ENCODE data around the gene AK5.
"Not testable (repeated sequence)": the region's sequence is repeated elsewhere in the genome, so short reads cannot be mapped to it uniquely, and the experiment has no call there.

AK5 gene

DNA sequence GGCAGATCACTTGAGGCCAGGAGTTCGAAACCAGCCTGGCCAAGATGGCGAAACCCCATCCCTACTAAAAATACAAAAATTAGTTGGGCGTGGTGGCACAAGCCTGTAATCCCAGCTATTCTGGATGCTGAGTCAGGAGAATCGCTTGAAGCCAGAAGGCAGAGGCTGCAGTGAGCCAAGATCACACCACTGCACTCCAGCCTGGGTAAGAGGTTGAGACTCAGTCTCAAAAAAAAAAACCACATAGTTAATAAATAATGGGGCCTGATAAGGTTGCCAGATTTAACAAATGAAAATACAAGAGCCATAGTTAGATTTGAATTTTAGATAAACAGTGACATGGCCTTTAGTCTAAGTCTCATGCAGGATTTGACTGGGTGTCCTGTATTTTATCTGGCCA lies 225.0 kb downstream of the AK5 start:
- DNase-seq (ENCODE audit: low read depth in 2 of 2) = no peak

GRCh38 chr1:77509051-77509492 lies 227.3 kb downstream of the AK5 start:
- no peak for DNase-seq (ENCODE audit: low read depth in 2 of 2)

DNA sequence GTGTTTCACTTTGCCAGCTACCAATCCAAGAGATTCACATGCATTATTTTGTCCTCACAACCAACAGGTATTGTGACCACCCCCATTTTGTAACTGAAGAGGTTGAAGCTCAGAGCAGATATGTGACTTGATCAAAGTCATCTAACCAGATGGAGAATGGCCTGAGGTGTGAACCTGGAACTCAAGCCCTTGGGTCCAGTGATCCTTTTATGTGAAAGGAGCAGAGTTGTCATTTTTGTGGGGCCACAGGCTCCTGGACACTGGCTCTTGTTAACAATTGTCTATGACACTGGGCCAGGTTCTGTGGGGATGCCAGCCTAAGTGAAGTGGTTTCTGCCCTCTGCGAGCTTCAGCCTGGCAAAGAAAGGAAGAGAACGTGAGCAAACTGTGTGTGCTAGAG lies 228.1 kb downstream of the AK5 start:
- no peak for DNase-seq (ENCODE audit: low read depth in 2 of 2)

DNA sequence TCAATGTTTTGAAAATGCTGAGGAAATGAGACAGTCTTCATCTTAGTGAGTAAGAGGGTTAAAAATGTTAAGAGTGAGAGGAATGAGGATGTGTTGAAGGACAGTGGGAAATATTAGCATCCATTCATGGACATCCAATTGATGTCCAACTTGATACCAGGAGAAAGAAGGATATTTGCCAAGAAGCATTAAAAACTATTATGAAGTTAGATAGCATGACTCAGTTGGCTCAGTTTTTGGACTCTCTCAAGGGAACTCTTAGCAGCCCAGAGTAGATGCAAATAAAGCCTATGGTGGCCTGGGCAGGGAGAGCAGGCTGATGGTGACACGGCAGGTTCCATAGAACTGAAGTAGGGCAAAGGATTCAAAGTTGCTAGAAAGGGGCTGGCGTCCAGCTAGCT lies 229.6 kb downstream of the AK5 start:
- DNase-seq (ENCODE audit: low read depth in 2 of 2) = no peak

GRCh38 chr1:77512650-77513049 lies 230.8 kb downstream of the AK5 start:
- not testable (repeated sequence) for DNase-seq (ENCODE audit: low read depth in 2 of 2)

GRCh38 chr1:77513839-77514763 lies 232.3 kb downstream of the AK5 start:
- no peak for DNase-seq (ENCODE audit: low read depth in 2 of 2)

GRCh38 chr1:77514921-77515776 lies 233.3 kb downstream of the AK5 start:
- no peak for DNase-seq (ENCODE audit: low read depth in 2 of 2)

GRCh38 chr1:77516106-77516505 lies 234.3 kb downstream of the AK5 start:
- no peak for DNase-seq (ENCODE audit: low read depth in 2 of 2)

DNA sequence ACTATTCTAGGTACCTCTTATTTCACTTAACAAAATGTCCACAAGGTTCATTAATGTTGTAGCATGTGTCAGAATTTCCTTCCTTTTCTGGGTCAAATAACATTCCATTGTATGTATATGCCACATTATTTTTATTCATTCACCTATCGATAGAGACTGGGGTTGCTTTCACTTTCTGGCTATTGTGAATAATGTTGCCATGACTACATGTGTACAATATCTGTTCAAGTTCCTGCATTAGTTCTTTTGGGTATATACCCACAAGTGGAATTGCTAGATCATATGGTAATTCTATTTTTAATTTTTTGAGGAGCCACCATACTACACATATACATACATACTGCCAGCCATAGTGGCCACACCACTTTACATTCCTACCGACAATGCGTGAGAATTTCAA lies 242.2 kb downstream of the AK5 start:
- no peak for DNase-seq (ENCODE audit: low read depth in 2 of 2)

GRCh38 chr1:77531149-77531548 lies 249.3 kb downstream of the AK5 start:
- not testable (repeated sequence) for DNase-seq (ENCODE audit: low read depth in 2 of 2)

GRCh38 chr1:77531596-77532280 lies 249.9 kb downstream of the AK5 start:
- DNase-seq (ENCODE audit: low read depth in 2 of 2) = not testable (repeated sequence)

DNA sequence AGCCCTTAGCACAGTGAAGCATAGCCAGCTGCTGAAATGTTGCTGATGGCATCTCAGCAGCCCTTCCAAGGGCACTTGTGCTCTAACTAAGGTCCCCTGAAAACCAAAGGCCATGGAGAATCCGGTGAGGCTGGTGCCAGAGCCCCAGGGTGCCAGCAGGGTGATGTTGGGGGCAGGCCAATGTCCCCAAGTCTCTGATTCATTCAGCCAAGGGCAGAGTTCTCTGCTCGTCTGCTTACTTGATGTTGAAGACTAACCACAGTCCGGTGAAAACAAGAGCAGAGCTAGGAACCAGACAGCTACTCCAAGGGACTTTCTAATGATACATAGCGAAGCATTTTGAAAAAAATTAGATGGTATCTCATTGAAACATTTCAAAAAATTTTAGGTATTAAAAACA lies 250.8 kb downstream of the AK5 start:
- DNase-seq (ENCODE audit: low read depth in 2 of 2) = no peak

DNA sequence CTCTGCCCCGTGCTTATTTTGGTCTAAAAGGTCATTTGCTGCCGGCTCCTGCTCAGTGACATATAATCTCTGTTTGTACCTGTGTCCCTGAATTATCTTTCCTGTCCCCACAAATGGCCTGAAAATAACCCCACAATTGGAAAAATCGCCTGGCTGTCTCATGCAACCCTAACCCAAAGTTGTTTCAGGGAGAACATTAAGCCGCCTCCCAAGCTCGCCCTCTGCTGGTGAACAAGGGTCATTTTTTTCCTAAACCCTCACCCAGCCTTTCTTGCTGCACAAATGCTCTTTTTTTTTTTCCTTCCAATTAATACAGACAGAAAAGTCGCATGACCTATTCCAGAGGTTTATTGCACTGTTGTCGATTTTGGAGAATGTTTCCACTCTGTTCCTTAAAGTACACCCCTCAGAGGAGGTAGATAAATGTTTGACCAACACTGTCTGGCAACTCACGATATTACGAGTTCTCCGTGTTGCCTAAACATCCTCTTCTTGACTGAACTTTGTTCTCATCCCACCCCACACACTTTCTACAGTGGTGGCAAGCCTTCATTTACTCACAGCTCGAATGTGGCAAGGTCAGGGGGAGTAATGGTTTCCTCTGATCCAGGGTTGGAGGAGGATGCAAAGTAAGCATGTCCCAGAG lies 252.0 kb downstream of the AK5 start:
- DNase-seq (ENCODE audit: low read depth in 2 of 2) = peak; percentile 21 to 34

DNA sequence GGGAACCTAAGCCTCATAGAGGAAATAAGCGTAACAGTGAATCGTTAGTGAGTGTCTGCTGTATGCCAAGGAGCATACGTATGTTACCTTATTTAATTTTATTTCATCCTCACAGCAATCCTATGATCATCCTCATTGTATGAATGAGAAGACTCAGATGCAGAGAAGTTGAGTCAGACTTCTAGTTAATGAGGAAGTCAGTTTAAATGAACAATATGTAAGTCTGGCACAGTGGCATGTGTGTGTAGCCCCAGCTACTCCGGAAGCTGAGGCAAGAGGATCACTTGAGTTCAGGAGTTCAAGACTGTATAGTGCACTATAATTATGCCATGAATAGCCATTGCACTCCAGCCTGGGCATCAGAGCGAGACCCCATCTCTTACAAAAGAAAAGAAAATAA lies 252.6 kb downstream of the AK5 start:
- DNase-seq (ENCODE audit: low read depth in 2 of 2) = no peak

- no peak for DNase-seq (ENCODE audit: low read depth in 2 of 2)
These were observed 255.0 kb downstream of the AK5 start for GRCh38 chr1:77536813-77537212.

DNA sequence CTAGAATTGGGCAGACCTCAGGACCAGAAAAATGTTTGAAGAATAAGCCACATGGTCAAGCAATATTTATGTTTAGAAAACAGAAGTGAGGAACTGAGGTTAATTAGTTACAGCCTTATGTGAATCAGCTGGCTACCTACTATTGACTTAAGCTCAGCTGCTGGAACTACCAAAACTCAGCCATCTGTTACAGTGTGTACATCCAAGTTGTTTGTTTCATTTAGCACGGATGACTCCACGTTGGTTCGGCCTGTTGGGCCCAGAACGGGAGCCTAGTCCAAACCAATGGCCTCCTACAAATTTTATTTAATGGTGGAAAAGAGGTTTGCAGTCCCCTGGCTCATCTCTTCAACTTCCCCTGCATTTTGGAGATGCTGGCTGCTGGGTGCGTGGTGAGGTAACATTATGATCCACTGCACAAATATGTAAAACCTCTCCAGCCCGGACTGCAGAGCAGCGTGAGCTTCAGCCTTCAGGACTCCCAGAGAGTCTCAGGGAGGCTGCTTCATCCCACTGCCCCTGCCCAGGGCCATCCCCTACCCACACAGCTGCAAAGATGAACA lies 257.2 kb downstream of the AK5 start:
- no peak for DNase-seq (ENCODE audit: low read depth in 2 of 2)

GRCh38 chr1:77539519-77540142 lies 257.8 kb downstream of the AK5 start:
- DNase-seq (ENCODE audit: low read depth in 2 of 2) = no peak

DNA sequence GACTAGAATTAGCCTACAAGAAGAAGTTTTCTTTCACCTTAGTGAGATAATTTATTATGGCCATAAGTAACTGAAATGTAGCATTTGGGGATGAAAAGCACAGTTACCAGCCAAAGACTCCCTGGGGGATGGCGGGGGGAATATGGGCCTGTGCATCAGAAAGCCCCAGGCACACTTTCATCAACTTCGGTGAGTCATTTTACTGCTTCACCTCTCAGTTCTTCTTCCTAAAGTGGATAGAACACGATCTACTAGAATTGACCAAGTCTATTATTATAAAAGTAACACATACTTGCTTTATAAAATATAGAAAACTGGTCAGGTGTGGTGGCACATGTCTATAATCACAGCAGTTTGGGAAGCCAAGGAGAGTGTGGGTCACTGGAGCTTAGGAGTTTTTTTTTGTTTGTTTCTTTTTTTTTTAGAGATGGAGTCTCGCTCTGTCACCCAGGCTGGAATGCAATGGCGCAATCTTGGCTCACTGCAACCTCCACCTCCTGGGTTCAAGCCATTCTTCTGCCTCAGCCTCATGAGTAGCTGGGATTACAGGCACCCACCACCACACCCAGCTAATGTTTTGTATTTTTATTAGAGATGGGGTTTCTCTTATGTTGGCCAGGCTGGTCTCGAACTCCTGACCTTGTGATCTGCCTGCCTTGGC lies 258.8 kb downstream of the AK5 start:
- DNase-seq (ENCODE audit: low read depth in 2 of 2) = no peak

DNA sequence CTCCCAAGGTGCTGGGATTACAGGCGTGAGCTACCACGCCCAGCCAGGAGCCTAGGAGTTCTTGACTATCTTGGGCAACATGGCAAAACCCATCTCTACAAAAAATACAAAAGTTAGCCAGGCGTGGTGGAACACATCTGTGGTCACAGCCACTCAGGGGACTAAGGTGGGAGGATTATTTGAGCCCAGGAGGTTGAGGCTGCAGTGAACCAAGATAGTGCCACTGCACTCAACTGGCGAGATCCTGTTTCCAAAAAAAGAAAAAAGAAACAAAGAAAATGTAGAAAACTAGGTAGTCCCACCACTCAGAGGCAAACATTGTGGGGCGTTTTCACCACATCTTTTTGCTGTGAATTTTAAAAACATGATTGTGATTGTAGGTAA lies 259.3 kb downstream of the AK5 start:
- DNase-seq (ENCODE audit: low read depth in 2 of 2) = no peak

- no peak for DNase-seq (ENCODE audit: low read depth in 2 of 2)
These were observed 261.1 kb downstream of the AK5 start for GRCh38 chr1:77542813-77543420.
